ENCODE data around the gene CFAP299.

CFAP299 gene

GRCh38 chr4:80922941-80923340 lies 587.4 kb downstream of the CFAP299 start:
- DNase-seq (ENCODE audit: low read depth in 2 of 2): no peak

- no peak for DNase-seq (ENCODE audit: low read depth in 2 of 2)
These were observed 589.8 kb downstream of the CFAP299 start for GRCh38 chr4:80925293-80925692.

- no peak for DNase-seq (ENCODE audit: low read depth in 2 of 2)
These were observed 590.9 kb downstream of the CFAP299 start for GRCh38 chr4:80926446-80926845.

- DNase-seq (ENCODE audit: low read depth in 2 of 2): no peak
These were observed 591.4 kb downstream of the CFAP299 start for GRCh38 chr4:80926891-80927290.

- no peak for DNase-seq (ENCODE audit: low read depth in 2 of 2)
These were observed 591.9 kb downstream of the CFAP299 start for GRCh38 chr4:80927420-80927819.

GRCh38 chr4:80931631-80932081 lies 596.1 kb downstream of the CFAP299 start:
- no peak for DNase-seq (ENCODE audit: low read depth in 2 of 2)

- DNase-seq (ENCODE audit: low read depth in 2 of 2): no peak
These were observed 612.6 kb downstream of the CFAP299 start for GRCh38 chr4:80948141-80948540.

- no peak for DNase-seq (ENCODE audit: low read depth in 2 of 2)
These were observed 613.5 kb downstream of the CFAP299 start for GRCh38 chr4:80948995-80949394.

- no peak for DNase-seq (ENCODE audit: low read depth in 2 of 2)
These were observed 620.9 kb downstream of the CFAP299 start for GRCh38 chr4:80956421-80956820.

GRCh38 chr4:80963051-80963450 lies 627.5 kb downstream of the CFAP299 start:
- DNase-seq (ENCODE audit: low read depth in 2 of 2): no peak

- no peak for DNase-seq (ENCODE audit: low read depth in 2 of 2)
These were observed 631.8 kb downstream of the CFAP299 start for GRCh38 chr4:80967346-80967745.

- DNase-seq (ENCODE audit: low read depth in 2 of 2): no peak
These were observed 644.7 kb downstream of the CFAP299 start for GRCh38 chr4:80980239-80980638.

- DNase-seq (ENCODE audit: low read depth in 2 of 2): no peak
These were observed 650.5 kb downstream of the CFAP299 start for GRCh38 chr4:80986011-80986410.

GRCh38 chr4:80989921-80990544 lies 654.5 kb downstream of the CFAP299 start:
- no peak for DNase-seq (ENCODE audit: low read depth in 2 of 2)

- DNase-seq (ENCODE audit: low read depth in 2 of 2): no peak
These were observed 655.3 kb downstream of the CFAP299 start for GRCh38 chr4:80990851-80991250.

GRCh38 chr4:80999943-81000342 lies 664.4 kb downstream of the CFAP299 start:
- DNase-seq (ENCODE audit: low read depth in 2 of 2): no peak

GRCh38 chr4:81003597-81004111 lies 668.1 kb downstream of the CFAP299 start:
- no peak for DNase-seq (ENCODE audit: low read depth in 2 of 2)

GRCh38 chr4:81007417-81007816 lies 671.9 kb downstream of the CFAP299 start:
- DNase-seq (ENCODE audit: low read depth in 2 of 2): no peak

Data from stimulated activated CD8-positive, alpha-beta memory T cell treated with anti-CD3 and anti-CD28 coated beads, Interleukin-7, amount 100 ng/mL, for 1 hour (primary cell).